ENCODE results near the gene KRTAP29-1. TPM values are rescaled to one million over a fixed set of nuclear protein-coding genes. Genes with fewer than 3 reads are reported as not detected.
"Not testable (repeated sequence)": the region's sequence is repeated elsewhere in the genome, so short reads cannot be mapped to it uniquely, and the experiment has no call there.

KRTAP29-1 gene, protein sequence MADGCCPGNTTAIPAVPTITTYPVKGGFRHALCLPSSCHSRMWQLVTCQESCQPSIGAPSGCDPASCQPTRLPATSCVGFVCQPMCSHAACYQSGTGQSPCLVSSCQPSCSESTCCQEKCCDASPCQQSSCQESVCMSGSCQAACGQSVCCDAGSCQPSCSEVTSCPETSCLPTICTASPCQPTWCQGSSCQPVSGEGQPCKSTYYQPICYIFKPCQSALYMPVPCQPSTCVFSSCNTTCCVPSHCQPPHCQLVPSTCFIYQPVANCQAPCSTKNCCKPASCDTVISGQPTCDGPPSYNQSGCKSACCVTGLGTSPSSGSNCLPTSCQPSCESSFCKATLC
- not detected in 2 replicates for total RNA-seq (2014; rRNA removed)
- polyA plus RNA-seq (2012): not detected

DNA sequence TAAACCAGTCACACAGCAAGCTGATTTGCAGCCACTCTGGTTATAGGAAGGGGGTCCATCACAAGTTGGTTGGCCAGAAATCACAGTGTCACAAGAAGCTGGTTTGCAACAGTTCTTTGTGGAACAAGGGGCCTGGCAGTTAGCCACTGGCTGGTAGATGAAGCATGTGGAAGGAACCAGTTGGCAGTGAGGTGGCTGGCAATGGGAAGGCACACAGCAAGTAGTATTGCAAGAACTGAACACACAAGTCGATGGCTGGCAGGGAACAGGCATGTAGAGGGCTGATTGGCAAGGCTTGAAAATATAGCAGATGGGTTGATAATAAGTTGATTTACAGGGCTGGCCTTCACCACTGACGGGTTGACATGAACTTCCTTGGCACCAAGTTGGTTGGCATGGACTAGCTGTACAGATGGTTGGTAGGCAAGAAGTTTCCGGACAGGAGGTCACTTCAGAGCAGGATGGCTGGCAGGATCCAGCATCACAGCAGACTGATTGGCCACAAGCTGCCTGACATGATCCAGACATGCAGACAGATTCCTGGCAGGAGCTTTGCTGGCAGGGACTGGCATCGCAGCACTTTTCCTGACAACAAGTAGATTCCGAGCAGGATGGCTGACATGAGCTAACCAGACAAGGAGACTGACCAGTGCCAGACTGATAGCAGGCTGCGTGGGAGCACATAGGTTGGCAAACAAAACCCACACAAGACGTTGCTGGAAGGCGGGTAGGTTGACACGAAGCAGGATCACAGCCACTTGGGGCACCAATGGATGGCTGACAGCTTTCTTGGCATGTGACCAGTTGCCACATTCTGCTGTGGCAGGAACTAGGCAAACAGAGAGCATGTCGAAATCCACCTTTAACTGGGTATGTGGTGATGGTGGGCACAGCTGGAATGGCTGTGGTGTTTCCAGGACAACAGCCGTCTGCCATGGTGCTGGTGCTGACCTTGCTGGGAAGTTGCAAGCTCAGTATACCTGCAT lies at the start of gene KRTAP29-1:
Gene KRTAP29-1, minus strand, starts transcription at position 936 of the 986 bp plus-strand sequence. Its CDS starts 0 bp downstream, at position 936.
- DNase-seq (ENCODE audit: low read depth): peak; percentile 15

- no peak for DNase-seq (ENCODE audit: low read depth)
These were observed 48.5 kb upstream of the KRTAP29-1 start for GRCh38 chr17:41351177-41351576.

- not testable (repeated sequence) for DNase-seq (ENCODE audit: low read depth)
These were observed 47.8 kb upstream of the KRTAP29-1 start, which contains the start of gene KRT33A for GRCh38 chr17:41350381-41350878. KRT33A (minus strand) TSS chr17:41350828; CDS start chr17:41350767, 61 bp downstream.

GRCh38 chr17:41347869-41348760 lies 45.5 kb upstream of the KRTAP29-1 start:
- no peak for DNase-seq (ENCODE audit: low read depth)

DNA sequence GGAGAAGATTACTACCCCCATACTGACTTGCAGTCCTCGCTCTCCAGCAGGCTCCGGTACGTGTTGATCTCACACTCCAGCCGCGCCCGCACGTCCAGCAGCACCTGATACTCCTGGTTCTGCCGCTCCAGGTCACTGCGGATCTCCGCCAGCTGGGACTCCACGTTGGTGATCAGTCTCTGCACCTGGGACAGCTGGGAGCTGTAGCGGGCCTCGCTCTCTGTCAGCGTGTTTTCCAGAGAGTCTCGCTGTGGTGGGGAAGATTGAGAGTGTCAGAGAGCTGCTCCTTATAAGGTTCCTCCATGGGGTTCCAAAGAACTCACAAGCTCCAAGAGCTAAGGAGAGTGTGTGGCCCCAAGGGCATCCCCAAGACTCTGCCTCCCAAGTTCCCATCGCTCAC lies 43.8 kb upstream of the KRTAP29-1 start:
- DNase-seq (ENCODE audit: low read depth): not testable (repeated sequence)

- no peak for DNase-seq (ENCODE audit: low read depth)
These were observed 43.3 kb upstream of the KRTAP29-1 start for GRCh38 chr17:41345992-41346391.

DNA sequence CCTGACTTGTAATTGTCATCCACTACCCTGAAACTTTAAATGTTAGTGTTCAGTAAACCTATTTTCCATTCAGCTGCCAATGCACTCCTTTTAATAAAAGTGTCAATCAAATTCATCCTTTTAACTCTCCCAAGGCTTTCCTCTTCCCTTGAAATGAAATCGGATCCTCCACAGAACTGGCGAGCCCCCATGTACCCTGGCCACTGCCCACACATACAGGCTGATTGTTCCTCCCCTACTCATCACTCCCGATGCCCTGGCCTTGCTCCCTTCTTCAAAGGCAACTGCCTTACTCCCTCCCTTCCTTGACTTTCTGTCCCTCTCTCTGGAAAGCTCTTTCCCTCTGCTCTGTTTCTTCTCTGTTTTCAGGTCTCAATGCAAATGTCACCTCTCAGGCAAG lies 40.4 kb upstream of the KRTAP29-1 start:
- no peak for DNase-seq (ENCODE audit: low read depth)

DNA sequence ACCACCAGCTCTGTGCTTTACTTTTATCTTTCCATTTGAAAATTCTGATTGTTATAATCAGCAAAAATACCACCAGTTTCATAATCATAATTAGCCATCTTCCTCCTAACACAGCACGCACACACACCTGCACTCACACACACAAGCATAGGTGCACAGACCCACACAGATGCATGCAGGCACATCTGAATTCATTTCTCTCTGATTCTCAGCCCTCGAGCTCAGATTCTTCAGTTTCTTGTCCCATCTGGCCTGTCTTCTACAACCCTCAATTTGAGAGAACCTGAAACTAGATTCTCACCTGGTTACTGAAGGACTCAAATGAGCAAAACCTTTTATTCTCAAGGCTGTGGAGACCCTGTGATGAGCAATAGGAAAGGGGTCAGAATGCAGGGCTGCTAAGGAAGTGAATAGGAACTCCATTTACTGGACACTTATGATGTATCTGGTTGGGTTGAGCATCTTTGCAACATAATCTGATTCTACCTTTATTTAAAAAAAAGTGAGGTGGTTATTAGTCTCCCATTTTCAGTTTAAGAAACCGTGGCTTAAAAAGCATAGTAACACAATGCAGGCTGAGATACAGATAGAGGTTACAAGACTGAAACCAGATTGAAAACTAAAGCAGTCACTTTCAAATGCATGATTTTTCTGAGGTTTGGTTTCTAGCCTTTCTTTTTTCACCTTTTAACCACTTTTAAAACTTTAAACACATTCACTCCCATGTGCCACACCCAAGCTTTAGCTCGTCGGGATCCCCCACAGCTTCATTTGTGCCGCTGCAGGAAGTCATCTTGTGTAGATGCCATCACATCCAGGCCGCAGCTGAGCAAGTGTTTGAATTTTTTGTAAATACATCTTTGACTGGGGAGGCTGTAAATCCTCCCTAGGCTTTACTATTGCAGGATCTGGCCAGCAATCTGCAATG lies 38.5 kb upstream of the KRTAP29-1 start:
- DNase-seq (ENCODE audit: low read depth): no peak

DNA sequence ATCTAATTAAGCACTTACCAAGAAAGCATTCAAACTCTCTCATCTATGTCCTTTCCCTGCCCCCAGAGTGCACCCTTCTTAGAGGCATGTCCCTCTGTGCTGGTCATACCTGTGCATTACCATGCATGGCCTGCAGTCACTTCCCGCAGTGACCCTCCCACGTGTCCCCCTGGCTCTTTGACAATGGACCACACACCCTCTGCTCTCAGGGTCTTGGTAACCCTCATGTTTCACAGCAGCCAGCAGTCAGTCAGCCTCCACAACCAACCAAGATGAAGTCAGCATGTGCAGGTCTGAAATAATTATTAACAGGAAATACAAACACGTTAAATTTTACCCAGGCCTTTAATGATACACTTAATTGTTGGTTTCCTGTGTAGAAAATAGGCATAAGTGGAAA lies 37.8 kb upstream of the KRTAP29-1 start:
- no peak for DNase-seq (ENCODE audit: low read depth)

GRCh38 chr17:41339571-41340172 lies 37.0 kb upstream of the KRTAP29-1 start:
- no peak for DNase-seq (ENCODE audit: low read depth)

DNA sequence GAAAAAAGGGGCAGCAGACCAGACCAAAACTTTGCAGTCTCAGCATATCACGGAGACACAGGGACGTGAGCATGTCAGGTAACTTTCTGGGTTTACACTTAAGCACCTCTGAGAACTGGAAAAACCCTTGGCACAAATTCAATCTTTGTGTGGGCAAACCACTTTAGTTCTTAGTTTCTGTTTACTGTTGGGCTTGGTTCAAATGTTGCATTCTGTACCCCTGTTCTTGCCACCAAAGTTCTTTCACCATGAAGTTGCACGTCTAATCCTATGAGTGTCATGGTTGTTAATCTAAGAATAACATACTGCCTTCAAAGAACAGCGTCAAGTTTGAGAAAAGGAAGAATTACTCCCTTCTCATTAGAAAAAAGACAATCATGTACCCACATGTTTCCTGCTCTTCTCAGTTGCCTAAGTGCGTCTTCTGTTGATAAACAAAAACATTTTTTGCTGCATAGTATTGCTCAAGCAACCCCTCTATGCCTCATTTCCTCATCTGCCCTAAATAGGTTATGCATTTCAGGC lies 36.4 kb upstream of the KRTAP29-1 start:
- no peak for DNase-seq (ENCODE audit: low read depth)

DNA sequence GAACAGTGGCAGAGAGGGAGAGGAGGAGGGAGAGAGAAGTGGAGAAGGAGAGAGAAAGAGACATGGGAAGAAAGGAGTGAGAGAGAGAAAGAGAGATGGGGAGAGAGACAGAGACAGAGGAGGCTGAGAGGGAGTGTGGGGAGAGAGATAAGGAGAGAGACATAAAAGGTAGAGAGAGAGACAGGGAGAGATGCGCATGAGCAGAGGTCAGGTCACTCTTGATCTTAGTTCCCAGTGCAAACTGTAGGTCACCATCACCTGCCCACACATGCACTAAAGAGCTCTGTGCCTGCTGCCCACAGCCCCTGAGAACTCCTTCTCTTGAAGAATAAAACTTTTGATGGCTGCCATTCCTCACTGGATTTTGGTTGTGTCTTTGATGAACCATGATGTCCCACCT lies 33.1 kb upstream of the KRTAP29-1 start:
- no peak for DNase-seq (ENCODE audit: low read depth)

GRCh38 chr17:41334385-41335305 lies 32.0 kb upstream of the KRTAP29-1 start:
- DNase-seq (ENCODE audit: low read depth): no peak

DNA sequence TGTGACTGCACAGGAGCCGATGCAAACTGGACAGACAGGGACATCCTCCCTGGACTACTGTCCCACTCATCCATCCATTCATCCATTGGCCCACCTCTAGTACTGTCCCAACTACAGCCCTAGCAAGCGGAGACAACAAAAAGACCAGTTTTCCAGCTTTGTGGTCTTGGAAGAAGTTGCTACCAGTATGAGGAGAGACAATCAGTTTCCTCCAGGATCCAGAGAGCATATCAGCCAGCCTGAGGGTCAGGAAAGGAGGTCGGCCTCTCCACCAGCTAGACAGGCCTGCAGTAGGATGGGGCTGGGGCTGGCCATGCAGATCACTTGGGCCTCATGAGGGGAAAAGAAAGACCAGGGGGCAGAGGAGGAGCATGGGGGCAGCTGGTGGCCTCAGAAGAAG lies 31.2 kb upstream of the KRTAP29-1 start:
- no peak for DNase-seq (ENCODE audit: low read depth)

- no peak for DNase-seq (ENCODE audit: low read depth)
These were observed 30.4 kb upstream of the KRTAP29-1 start for GRCh38 chr17:41333098-41333497.

DNA sequence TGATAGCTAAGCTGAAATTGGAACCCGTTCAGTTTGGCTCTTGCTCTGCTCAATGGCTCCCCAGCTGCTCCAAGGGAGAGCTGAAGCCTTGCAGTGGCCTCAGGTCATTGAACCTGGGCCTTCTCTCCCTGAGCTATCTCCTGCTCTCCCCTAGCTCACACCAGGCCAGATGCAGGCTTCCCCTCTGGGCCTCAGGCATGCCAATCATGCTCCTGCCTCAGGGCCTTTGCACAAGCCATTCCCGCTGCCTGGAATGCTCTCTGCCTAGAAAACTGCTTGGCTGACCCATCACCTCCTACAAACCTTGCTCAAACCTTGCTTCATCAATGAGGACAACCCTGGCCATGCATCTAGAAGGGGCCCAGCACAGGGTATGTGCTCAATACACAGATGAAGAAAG lies 29.6 kb upstream of the KRTAP29-1 start:
- DNase-seq (ENCODE audit: low read depth): no peak

- DNase-seq (ENCODE audit: low read depth): no peak
These were observed 29.0 kb upstream of the KRTAP29-1 start for GRCh38 chr17:41331606-41332005.
